HG02610 (cell line): Measurements from ENCODE around the gene LRRC74A.
A peak's percentile ranks its signal among the peaks of the same experiment; 100 is the strongest.

Source experiments
- ATAC-seq: cut with Tn5 transposase; IDR thresholded peaks from one replicate; pipeline ENCODE4 v1.9.1; 2021; ENCODE audit warnings: mild to moderate bottlenecking, moderate library complexity; ENCODE audit not compliant: unreplicated experiment

LRRC74A gene

DNA sequence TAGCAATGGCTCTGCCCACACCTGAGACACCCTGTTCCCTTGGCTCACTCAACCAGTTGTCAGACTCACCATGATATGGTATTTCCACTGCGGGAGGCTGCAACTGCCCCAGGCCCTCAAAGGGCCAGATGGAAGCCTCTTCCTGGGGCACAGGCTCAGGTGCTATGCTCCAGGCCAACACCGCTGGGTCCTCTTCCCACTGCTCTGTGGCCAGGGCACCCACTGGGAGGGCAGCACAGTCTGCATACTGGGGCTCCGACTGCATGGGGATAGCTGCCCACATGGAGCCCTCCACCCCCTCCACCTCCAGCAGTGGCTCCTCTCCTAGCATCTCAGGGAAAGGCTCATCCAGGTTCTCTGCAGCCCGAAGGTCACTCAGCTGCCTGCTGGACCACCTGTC lies 17.2 kb upstream of the LRRC74A start:
- no peak for ATAC-seq

DNA sequence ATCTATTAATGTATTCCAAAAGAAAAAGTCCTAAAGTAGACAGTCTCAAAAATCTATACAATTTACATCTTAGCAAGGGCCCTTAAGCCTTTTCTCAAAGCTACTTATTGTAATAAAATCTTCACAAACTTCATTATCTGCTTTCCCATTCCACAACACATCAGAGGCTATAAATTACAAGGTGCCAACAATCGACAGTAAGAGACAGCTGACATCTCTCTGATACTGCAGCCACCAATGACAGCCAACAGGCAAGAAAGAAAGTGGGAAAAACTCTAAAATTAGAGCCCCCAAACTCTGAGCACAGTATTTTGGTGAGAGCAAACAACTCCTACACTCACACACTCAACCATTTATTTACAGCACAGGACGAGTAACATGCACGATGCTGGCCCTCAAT lies 15.7 kb upstream of the LRRC74A start:
- no peak for ATAC-seq

DNA sequence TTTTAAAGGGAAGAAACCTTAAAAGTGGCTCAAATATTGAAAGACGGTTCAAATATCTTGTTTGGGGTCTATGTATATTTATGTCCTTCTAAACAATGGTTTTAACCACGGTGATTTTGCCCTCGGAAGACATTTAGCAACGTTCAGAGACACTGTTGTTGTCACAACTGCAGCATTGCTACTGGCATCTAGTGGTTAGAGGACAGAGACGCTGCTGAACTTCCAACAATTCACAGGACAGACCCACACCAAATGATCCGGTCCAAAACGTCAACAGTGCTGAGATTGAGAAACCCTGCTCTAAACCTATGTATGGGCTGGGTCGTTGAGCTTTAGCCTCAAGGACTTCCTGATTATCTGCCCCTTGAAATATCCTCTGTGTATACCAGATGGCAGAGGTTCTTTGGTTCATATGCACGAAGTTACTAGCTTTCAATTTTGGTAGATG lies 15.2 kb upstream of the LRRC74A start:
- ATAC-seq, result no peak

DNA sequence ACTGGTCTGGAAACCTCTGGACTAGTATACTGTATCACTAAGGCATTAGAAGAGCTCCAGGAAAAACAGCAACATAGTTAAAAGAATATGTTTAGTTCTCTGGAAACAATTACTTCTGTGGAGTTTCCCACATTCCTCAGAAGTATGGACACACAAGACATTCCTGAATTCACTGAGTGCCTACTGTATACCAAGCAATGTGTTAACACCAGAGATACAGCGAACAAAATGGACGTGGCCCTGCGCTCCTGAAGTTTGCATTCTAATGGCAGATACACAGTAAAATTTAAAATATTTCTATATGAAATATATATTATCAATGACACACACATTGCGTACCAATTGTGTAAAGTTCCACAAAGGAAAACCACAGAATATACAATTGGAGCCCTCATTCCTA lies 14.6 kb upstream of the LRRC74A start:
- no peak for ATAC-seq

DNA sequence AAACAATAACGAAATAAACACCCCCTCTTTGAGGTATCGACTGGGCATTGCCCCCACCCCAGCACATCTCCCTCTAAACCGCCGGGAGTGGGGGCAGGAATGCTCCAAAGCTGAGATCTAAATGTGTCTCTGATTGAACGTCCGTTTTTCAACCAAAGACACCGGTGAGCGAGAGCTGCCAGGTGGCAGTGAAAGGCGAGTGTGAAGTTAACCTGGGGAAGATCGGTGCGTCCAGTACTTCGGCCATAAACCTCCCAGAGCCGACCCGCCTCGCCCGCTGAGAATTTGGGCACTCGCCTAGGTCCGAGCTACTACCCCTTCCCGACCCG lies 14.2 kb upstream of the LRRC74A start:
- peak; percentile 11 for ATAC-seq

DNA sequence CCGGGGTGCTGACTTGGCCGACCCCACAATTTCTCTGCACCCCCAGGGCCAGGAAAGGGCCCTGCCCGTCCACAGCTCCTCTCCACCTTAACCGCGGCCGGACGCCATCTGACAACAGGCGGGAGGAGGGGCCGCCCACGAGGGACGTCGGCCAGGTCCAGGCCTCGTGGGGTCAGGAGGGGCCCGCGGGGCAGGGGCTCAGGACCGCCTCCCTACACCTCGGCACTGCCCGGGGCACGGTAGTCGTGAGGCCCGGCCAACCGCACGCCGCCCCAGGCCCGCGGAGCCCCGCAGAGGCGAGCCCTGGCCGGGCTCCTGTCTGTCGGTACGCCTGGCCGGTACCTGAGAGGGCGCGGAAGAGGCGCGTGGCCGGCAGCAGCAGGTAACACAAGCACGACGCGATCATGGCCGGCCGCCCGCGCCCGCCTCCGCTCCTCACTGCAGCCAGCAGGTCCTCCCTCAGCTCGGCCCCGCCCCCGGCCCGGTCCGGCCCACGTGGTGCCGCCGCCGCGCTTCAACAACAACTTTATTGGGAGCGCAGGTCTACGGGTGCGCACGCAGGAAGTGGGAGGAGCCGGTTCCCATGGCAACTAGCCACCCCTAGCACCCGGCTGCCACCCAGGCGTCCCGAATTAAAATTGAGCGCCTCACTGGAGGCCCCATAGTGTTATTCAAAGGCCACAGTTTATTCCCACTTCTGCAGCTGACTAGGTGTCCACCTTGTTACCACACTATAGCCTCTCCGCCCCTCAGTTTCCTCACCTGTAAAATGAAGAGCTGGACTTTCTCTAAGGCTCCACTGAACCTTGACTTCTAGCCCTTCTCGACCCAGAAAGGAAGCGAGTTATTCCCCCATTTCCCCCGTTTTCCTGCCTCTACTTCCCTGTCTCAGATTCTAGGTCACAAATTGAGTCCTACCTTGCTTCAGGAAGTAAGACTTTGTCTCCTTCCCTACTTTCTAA lies 13.5 kb upstream of the LRRC74A start, which contains the start of gene ANGEL1:
Gene ANGEL1 (minus strand): TSS at position 461 of the 962 bp plus-strand sequence. CDS start 55 bp downstream, at position 406.
- peak; percentile 87 for ATAC-seq

DNA sequence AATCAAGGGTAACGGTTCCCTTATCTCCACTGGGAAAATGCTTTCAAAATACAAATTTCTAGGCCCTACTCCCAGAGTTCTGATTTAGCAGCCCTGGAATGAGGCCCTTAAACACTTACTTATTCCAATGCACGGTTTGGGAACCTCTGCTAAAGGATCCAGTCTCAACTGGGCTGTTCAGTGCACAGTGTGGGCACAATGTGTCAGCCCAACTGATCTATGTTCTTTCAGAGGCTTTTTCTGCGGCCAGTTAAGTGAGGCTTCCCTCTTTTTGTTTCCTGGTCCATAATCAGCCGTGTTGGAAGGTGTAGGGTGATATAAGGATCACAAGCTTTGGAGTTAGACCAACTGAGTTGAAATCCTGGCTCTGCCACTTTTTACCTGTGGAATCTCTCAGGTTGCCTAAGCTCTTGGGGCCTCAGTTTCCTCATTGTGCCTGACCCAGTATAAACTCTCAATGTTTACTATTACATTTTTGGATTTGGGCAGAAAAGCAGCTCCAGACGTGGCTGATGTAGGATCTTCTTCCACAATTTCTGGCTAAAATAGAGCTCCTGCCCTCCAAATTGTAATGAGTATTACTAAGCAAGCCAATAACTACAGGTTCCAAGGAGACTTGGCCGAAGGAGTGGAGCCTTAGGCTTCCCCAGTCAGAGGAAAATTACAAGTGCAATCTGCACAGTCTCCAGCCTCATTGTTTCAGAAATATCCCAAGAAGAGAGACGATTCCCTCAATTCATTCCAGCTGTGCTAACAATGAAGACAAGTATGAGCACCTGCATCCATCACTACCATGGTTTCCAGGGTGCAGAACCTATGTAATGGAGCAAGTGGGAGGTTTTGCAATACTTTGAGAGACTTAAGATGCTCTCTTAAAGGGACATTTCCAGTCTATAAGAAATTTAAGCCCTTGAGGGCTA lies 11.2 kb upstream of the LRRC74A start:
- ATAC-seq, result no peak

DNA sequence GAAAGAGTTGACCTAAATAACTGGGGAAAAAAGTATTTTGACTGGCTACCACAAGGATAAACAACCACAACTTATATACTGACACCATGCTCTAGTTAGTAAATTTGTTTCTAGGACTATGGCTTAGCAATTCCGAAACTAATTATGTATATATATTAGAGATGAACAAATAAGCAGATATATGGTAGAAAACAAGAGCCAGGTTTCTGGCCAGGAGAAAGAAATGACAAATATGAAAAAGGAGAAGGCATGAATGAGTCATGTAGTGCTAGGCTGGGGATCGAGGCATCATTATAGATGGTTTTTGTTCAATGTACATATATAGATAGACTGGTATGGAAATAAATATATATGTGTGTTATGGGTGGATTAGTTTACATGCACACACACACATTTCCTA lies 5.5 kb upstream of the LRRC74A start:
- ATAC-seq, result no peak

DNA sequence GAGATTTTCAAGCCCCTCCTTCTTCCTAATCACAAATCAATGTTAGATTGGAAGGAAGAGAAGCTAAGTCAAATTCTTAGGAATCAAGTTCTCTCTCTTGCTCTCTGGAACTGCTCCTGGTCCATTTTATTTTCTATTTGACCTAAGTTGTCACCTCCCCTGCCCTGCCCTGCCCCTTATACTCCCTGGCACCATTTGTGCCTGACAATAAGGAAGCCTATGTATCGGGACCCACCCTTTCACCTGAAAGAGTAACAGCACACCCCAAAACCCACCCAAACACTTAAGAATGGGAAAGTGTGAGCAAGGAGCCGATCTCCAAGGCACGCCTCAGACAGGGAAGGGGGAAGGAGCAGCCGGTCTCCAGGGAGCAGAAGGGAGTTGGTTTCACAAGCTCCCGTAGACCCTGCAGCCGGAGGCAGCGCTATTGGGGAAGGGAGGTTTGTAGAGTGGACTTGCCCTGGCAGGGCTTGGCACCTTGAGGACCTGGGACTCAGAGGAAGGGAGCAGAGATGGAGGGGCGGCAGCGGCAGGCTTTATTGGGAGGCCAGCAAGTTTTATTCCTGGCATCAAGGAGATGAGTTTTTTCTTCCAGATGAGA lies 1.6 kb downstream of the LRRC74A start:
- no peak for ATAC-seq

DNA sequence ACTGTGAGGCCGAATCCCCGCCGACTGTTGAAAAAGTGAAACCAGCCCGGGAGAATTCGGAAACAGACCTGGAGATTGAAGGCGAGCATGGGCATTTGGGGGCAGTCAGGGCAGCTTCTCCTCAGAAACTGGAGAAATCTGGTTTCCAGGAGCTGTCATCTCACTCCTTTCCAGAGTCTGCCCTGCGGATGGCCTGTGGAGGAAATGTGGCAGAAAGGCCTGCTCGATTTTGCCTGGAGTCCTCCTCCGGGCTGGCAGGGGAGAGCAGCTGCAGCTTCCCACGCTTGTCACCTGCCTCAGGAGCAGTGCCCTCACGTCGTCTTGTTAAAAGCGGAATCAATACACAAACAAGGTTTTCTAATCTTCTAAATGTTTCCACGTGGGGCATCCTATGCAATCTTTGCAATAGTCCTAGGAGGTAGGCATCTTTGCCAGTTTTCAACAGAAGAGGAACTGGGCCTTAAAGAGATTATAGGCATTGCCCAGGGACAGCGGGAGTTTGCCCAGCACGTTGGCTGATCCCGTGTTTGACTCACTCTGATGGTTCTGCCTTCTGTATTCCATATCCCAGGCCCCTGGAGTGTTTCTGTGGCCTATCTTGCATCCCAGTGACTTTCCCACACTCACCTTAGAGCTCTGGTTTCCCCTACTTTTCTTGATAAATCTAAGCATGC lies 2.3 kb downstream of the LRRC74A start:
- ATAC-seq, result no peak

DNA sequence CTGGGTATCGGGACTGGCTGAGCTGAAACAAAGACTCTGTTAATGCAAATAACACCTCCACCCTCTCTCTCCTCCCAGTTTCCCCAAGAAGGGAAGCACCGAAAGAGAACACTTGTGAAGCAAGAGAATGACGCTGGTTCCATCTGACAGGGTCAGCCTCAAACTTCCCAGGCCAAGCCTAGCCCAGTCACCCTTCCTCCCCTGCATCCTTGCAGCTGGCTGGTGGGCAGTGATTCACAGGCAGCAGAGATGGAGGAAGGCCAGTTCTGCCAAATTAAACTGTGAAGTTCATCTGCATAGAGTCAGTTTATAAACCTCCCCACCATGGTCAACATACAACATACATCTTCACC lies 2.8 kb downstream of the LRRC74A start:
- no peak for ATAC-seq

DNA sequence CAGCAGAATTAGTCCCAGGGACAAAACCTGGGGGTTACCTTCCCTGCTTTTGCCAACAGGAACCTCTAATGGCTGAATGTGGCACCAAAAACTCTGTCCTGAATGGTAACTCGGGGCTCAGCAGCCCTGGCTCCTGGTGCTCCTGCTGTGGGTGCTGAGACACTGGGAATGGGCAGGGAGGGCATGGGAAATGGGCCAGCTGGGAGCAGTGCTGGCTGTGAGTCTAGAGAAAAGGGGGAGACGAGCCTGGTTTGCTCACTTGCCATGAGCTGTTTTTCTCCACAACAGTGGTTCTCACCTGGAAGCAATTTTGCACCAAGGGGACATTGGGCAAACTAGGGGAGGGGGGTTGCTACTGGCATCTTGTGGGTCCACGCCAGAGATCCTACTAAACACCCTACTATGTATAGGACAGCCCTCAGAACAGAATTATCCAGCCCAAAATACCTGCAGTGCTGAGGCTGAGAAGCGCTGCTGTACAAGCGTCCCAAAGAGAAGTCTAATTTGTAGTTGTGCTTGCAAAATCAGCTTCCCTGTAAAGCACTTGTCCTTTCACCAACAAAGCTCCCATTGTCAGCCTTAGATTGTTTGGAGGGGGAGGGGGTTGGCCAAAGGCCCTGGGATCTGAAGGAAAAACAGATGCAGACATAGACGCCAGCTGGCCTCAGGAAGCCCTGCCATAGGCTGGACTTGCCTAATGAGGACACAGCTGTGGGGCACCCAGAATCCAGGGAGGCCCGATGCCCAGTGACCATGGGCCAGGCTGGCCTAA lies 3.6 kb downstream of the LRRC74A start:
- no peak for ATAC-seq

DNA sequence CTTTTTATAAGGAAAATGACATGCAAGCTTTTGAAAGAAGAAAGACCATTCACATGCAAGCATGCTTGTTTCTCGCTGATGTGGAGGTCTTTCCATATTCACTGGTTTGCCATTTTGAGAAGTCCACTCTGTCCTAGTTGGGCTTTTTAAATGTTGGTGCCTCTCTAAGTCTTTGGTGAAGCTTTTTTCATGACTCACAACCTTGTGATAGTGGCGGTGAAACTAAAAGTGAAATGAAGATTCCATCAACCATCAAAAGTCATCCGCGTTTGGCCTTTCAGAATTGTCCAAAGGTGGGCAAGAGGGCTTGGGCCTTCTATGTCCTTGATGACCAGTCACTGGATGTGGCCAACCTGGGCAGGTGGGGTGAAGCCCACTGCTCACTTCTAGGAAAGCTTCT lies 4.3 kb downstream of the LRRC74A start:
- no peak for ATAC-seq

DNA sequence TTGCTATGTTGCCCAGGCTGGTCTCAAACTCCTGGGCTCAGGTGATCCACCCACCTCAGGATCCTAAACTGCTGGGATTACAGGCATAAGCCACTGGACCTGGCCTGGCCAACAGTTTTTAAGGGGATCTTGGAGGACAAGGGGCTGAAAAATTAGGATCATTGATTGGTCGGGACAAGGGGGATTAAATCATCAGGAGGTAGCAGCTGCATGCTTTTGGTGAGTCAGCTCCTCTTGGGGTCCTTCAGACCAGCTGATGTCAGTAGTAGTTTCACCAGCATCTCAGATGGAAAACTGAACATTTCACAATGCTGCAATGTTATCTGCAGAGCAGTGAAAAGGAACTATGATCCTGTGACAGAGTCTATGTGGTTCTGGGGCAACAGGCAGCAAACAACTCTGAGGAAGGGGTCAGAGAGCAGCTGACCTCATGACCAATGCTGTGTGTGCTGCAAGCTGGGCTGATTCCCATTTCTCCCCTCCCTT lies 6.3 kb downstream of the LRRC74A start:
- no peak for ATAC-seq

DNA sequence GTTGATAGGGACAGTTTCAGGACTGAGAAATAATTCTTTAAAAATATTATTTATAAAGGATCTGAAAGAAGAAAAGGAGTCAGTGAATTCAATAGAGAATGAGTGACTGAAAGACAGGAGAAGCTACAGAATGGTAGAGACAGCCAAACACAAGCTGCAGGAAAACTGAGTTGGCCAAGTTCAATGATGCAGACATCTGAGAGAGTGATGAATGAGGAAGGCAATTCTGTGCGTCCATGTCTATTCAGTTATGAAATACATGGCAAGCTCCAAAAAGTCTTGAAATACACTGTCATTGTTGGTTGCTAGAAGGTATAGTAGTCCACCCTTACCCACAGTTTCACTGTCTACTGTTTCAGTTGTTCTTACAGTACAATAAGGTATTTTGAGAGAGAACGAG lies 6.8 kb downstream of the LRRC74A start:
- no peak for ATAC-seq

DNA sequence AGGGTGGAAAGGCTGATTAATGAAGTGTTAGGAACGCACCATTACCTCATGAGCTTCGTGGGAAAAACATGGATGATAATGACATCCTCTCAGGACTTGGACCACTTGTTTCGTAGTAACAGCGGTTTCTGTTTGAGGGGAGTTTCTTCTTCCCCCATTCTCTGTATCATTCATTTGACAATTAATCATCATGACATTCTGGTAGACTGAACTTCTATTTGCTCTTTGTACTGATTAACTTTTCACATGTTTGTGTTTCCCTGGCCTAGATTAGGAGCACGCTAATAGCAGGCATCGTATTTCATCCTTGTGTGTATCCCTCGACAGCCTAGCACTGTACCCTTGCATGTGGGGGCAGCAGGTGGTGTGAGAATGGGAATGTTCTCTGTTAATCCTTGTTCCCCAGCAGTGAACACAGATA lies 8.0 kb downstream of the LRRC74A start:
- ATAC-seq, result no peak

DNA sequence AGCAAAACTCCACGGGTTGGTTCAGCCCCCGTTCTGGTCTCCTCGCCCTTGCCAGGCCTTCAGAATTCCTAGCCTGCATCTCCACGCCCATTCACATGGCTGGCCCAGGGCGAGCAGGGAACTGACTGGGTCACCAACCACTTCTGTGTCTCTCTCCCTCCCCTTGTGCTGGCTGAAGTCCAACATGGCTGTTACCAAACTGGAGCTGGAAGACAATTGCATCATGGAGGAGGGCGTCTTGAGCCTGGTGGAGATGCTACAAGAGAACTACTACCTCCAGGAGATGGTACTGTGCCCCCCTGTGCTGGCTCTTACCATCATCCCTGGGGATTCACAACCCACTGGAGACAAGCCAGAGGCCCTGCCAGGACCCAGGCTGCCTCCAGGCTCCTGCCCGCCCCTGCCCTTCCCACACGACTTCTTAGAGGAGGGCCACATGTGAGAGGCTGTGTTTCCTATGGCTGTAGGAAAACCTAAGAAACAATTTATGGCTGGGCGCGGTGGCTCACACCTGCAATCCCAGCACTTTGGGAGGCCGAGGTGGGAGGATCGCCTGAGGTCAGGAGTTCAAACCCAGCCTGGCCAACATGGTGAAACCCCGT lies 9.9 kb downstream of the LRRC74A start:
- ATAC-seq, result no peak

DNA sequence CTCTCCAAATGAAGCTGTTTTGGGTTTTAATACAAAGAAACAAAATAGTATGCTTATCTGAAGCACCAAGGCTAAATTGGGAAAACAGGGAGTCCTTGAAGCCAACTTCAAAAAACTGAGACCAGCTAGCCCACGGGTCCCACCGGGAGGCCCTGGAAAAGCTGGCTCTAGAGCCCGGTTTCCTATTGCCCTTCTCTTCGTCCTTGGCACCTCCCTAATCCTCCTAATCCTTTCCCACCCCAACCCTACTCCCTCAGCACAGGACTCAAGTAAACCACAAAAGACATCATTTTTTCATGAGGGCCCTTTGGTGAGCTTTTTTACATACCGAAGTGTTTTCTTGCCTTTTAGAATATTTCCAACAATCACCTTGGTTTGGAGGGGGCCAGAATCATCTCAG lies 11.3 kb downstream of the LRRC74A start:
- ATAC-seq, result no peak

DNA sequence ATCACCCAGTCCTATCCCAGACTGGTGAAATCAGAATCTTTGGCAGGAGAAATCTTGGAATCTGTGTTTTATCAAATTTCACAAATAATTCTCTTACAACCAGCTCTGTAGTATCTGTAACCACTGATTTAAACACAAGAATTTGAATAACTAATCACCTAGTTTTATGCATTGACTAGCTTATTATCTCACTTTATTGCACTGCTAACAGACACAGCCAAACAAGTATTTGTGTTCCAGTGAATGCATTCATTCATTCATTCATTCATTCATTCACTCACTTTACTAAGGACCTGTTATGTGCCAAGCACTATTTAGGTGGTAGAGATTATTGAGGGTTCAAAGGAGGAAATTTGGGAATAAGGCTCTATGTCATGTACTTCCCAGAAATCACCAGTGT lies 16.2 kb downstream of the LRRC74A start:
- ATAC-seq, result no peak
